Neural cell (in vitro differentiated cells): ENCODE data around the gene ZNF586. TPM values are rescaled to one million over a fixed set of nuclear protein-coding genes. Genes with fewer than 3 reads are reported as not detected.

ENCODE experiments used
- H2AFZ ChIP-seq: fragments of 200-600, 300-800 bp; sonication (generic), shearing (Covaris generic); 2 replicates; pipeline ENCODE4 v1.6.0; 2014; ENCODE audit warnings: low read depth, mild to moderate bottlenecking, antibody characterized with exemption, low read length, moderate library complexity
- H3F3A ChIP-seq: fragments of 200-600 bp; shearing (Covaris generic); 2 replicates; pipeline ENCODE4 v1.6.1; 2016; ENCODE audit warnings: mild to moderate bottlenecking, moderate library complexity, mixed read lengths, antibody characterized with exemption, low read length; ENCODE audit not compliant: insufficient read depth, poor library complexity, severe bottlenecking
- H3K27ac ChIP-seq: fragments of 200-600, 300-800 bp; sonication (generic), shearing (Covaris generic); 2 replicates; pipeline ENCODE4 v1.5.1; 2014; ENCODE audit warnings: mild to moderate bottlenecking, low read length, moderate library complexity
- H3K27me3 ChIP-seq: fragments of 300-800, 200-600 bp; sonication (generic), shearing (Covaris generic); 2 replicates; pipeline ENCODE4 v1.6.0; 2014; ENCODE audit warnings: mild to moderate bottlenecking, low read depth, low read length, moderate library complexity; ENCODE audit not compliant: insufficient read depth
- H3K36me3 ChIP-seq: fragments of 300-800, 200-600 bp; sonication (generic), shearing (Covaris generic); 2 replicates; pipeline ENCODE4 v1.5.1; 2014; ENCODE audit warnings: mild to moderate bottlenecking, antibody characterized with exemption, low read length, moderate library complexity; ENCODE audit not compliant: insufficient read depth
- H3K4me2 ChIP-seq: fragments of 300-800, 200-600 bp; sonication (generic), shearing (Covaris generic); 2 replicates; pipeline ENCODE4 v1.6.0; 2014; ENCODE audit warnings: mild to moderate bottlenecking, low read length
- H3K4me3 ChIP-seq: fragments of 300-800, 200-600 bp; sonication (generic), shearing (Covaris generic); 2 replicates; pipeline ENCODE4 v1.5.1; 2014; ENCODE audit warnings: mild to moderate bottlenecking, low read length, moderate library complexity
- H3K79me2 ChIP-seq: fragments of 200-600 bp; shearing (Covaris generic); replicated peaks from 2 replicates; pipeline ENCODE4 v1.6.0; 2014; ENCODE audit warnings: mild to moderate bottlenecking, low read length, moderate library complexity; ENCODE audit not compliant: insufficient read depth
- H3K9ac ChIP-seq: fragments of 300-800, 200-600 bp; sonication (generic), shearing (Covaris generic); 2 replicates; pipeline ENCODE4 v1.6.1; 2016; ENCODE audit warnings: mild to moderate bottlenecking, low read length, mixed read lengths
- H3K9me2 ChIP-seq: fragments of 200-600 bp; shearing (Covaris generic); 2 replicates; pipeline ENCODE4 v1.6.1; 2016; ENCODE audit warnings: mild to moderate bottlenecking, low read length, mixed read lengths; ENCODE audit not compliant: insufficient read depth
- H3K9me3 ChIP-seq: fragments of 200-600, 300-800 bp; sonication (generic), shearing (Covaris generic); 2 replicates; pipeline ENCODE4 v1.6.1; 2016; ENCODE audit warnings: mild to moderate bottlenecking, mixed run types, low read length, moderate library complexity, mixed read lengths
- H4K20me1 ChIP-seq: fragments of 200-600 bp; shearing (Covaris generic); 2 replicates; pipeline ENCODE4 v1.6.1; 2016; ENCODE audit warnings: mild to moderate bottlenecking, mixed run types; ENCODE audit not compliant: insufficient read depth
- EP300 ChIP-seq: fragments of 450-650 bp; conservative IDR thresholded peaks from 2 replicates; pipeline ENCODE4 v1.6.1; 2014; ENCODE audit warnings: antibody characterized with exemption, mild to moderate bottlenecking, moderate library complexity; ENCODE audit not compliant: poor library complexity, severe bottlenecking
- EZH2 ChIP-seq: fragments of 200-600, 300-800 bp; shearing (Covaris generic), sonication (generic); IDR thresholded peaks from 2 replicates; pipeline ENCODE4 v1.6.1; 2014; ENCODE audit warnings: antibody characterized with exemption, low read length, borderline replicate concordance, mild to moderate bottlenecking; ENCODE audit not compliant: insufficient read depth, poor library complexity, severe bottlenecking
- MXI1 ChIP-seq: fragments of 450-650 bp; conservative IDR thresholded peaks from 2 replicates; pipeline ENCODE4 v1.6.1; 2014; ENCODE audit warnings: antibody characterized with exemption, mild to moderate bottlenecking; ENCODE audit not compliant: poor library complexity, severe bottlenecking
- POLR2AphosphoS5 ChIP-seq: IDR thresholded peaks from 2 replicates; pipeline ENCODE4 v1.6.1; 2012
- RAD21 ChIP-seq: fragments of 450-650 bp; conservative IDR thresholded peaks from 2 replicates; pipeline ENCODE4 v1.6.1; 2014; ENCODE audit warnings: antibody characterized with exemption, mild to moderate bottlenecking, moderate library complexity
- REST ChIP-seq: IDR thresholded peaks from 2 replicates; pipeline ENCODE4 v1.6.1; 2012; ENCODE audit warnings: borderline replicate concordance
- SMC3 ChIP-seq: fragments of 450-650 bp; conservative IDR thresholded peaks from 2 replicates; pipeline ENCODE4 v1.6.1; 2014; ENCODE audit warnings: antibody characterized with exemption, mild to moderate bottlenecking, moderate library complexity; ENCODE audit not compliant: poor library complexity
- TAF1 ChIP-seq: IDR thresholded peaks from 2 replicates; pipeline ENCODE4 v1.6.1; 2012; ENCODE audit warnings: low read depth
- polyA plus RNA-seq: library from polyadenylated mRNA; depleted of rRNA; stranded (reverse); fragments of >200 nt; gene quantifications from 2 replicates; pipeline ENCODE4 v1.2.3, GENCODE V29; 2014
- TF ChIP-seq, protein P1 (sequence below): fragments of 450-650 bp; IDR thresholded peaks from 2 replicates; pipeline ENCODE4 v1.5.1; 2014; ENCODE audit warnings: antibody characterized with exemption, mild to moderate bottlenecking, moderate library complexity; ENCODE audit not compliant: poor library complexity, severe bottlenecking

The ZNF586 gene
- polyA plus RNA-seq, 1 donor from 2014 or later = 22.0 TPM

DNA sequence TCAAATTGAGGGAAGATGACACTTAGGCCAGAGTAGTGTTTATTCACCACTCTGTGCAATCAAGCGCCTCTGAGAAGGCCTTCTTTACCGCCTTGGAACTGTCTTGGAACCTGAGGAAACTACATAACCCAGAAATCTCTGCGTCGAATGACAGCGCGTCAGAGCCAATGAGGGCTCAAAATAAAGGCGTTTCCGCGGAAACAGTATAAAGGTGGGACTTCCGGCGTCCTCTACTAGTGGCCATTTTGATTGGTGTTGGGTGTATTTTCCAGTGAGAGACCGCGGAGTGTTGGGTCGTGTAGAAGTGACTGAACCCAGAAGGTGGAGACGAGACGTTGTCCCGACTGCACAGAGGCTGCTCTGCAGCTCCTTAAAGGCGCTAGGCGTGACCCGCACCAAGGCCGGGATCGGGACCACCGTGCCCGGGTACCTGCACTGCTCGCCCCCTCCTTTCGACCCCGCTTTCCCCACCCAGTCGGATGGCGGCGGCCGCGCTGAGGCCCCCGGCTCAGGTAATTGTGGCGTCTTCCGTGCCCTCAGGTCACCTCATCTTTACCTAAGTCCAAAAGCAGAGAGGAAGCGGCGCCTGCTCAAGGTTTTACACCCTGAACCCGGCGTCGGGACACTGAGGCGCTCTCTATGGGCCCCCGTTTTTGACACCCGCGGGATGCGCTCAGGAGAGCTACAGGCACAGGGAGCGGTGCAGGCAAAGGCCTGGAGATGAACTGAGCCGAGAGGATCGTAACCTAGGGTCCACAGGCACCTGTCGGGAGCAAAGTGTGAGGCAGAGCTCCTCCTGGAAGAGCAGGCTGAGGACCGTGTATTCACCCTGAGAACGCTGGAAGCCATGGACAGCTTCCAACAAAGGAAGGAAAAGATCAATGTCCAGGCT is 22.6 kb upstream of the ZNF586 start, which contains the start of gene ZNF776:
ZNF776 (plus strand) TSS at position 236 of the 892 bp plus-strand sequence; CDS start at position 480, 244 bp downstream.
- Histone ChIP-seq H3K27ac (peak within 1 kb of the TSS; percentile 96), H3F3A (no peaks in the 10 kb centered on the region), H2AFZ (peak within 1 kb of the TSS; percentile 84), H3K9me3 (no peaks in the 10 kb centered on the region), H3K27me3 (no peaks in the 10 kb centered on the region), H3K9me2 (no peaks in the 10 kb centered on the region), H3K9ac (peak within 1 kb of the TSS; percentile 97), H4K20me1 (no peaks in the 10 kb centered on the region), H3K4me3 (peak within 1 kb of the TSS; percentile 91), H3K79me2 (peaks cover 42% of the 10 kb centered on the region), H3K36me3 (peaks cover 8% of the 10 kb centered on the region), H3K4me2 (peak within 1 kb of the TSS; percentile 94)
- TF ChIP-seq POLR2AphosphoS5 (peak; percentile 98), RAD21 (no peak), REST (peak; percentile 66), EZH2 (no peak), SMC3 (peak; percentile 25), EP300 (peak; percentile 18), TAF1 (peak; percentile 74), MXI1 (peak; percentile 64)
- TF ChIP-seq, protein P1, sequence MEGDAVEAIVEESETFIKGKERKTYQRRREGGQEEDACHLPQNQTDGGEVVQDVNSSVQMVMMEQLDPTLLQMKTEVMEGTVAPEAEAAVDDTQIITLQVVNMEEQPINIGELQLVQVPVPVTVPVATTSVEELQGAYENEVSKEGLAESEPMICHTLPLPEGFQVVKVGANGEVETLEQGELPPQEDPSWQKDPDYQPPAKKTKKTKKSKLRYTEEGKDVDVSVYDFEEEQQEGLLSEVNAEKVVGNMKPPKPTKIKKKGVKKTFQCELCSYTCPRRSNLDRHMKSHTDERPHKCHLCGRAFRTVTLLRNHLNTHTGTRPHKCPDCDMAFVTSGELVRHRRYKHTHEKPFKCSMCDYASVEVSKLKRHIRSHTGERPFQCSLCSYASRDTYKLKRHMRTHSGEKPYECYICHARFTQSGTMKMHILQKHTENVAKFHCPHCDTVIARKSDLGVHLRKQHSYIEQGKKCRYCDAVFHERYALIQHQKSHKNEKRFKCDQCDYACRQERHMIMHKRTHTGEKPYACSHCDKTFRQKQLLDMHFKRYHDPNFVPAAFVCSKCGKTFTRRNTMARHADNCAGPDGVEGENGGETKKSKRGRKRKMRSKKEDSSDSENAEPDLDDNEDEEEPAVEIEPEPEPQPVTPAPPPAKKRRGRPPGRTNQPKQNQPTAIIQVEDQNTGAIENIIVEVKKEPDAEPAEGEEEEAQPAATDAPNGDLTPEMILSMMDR = no peak

DNA sequence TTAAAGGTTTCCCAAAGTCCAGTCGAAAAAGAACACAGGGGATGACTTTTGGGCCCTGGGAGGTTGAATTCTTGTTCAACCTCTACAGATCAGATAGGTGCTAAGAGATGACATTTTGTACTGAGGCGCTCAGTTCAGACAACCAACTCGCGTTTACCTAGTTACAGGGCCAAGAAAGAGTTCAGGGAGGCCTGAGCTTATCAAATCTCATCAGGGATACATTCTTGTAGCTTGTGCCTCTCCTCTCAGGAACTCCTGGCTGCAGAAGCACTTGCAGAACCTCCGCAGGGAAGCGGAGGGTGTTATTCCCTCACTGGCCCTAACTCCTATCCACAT is 22.0 kb upstream of the ZNF586 start:
- Histone ChIP-seq H3K79me2 (peaks cover 46% of the 10 kb centered on the region), H3K36me3 (peaks cover 10% of the 10 kb centered on the region), H3K9me2 (no peaks in the 10 kb centered on the region), H3K27ac (peak overlapping the region; percentile 96), H4K20me1 (no peaks in the 10 kb centered on the region), H3K9me3 (no peaks in the 10 kb centered on the region), H2AFZ (peak overlapping the region; percentile 84), H3K27me3 (no peaks in the 10 kb centered on the region), H3K9ac (peak overlapping the region; percentile 97), H3K4me3 (peak overlapping the region; percentile 91), H3F3A (no peaks in the 10 kb centered on the region), H3K4me2 (peak overlapping the region; percentile 94)
- TF ChIP-seq TAF1 (no peak), SMC3 (no peak), EZH2 (no peak), EP300 (no peak)
- TF ChIP-seq, protein P1 = no peak
